KOPT-K1 (cell line): ENCODE measurements around the gene DISP2.

Experiments
- H3K27ac ChIP-seq: fragments of 200-600 bp; sonication (generic); 2 replicates; pipeline ENCODE4 v1.5.1; 2016; ENCODE audit warnings: antibody characterized with exemption, mild to moderate bottlenecking, low read depth, low read length; ENCODE audit not compliant: poor library complexity, severe bottlenecking
- H3K36me3 ChIP-seq: fragments of 200-600 bp; sonication (generic); 2 replicates; pipeline ENCODE4 v1.5.1; 2017; ENCODE audit warnings: antibody characterized with exemption, mild to moderate bottlenecking, low read length, moderate library complexity; ENCODE audit not compliant: insufficient read depth
- H3K9me3 ChIP-seq: fragments of 200-600 bp; sonication (generic); 2 replicates; pipeline ENCODE4 v1.5.1; 2017; ENCODE audit warnings: antibody characterized with exemption, low read length, mild to moderate bottlenecking; ENCODE audit not compliant: insufficient read depth, poor library complexity, severe bottlenecking

DISP2 gene

DNA sequence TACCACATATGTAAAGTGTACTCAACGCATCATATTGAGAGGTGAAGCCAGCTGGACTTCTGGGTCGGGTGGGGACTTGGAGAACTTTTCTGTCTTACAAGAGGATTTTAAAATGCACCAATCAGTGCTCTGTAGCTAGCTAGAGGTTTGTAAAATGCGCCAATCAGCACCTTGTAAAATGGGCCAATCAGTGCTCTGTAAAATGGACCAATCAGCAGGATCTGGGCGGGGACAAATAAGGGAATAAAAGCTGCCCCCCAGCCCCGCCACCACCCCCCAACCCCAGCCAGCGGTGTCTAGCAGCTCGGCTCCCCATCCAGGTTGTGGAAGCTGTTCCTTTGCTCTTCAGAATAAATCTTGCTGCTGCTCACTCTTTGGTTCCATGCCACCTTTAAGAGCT lies 41.4 kb downstream of the DISP2 start:
- H3K27ac ChIP-seq = no peak overlapping the region
- H3K9me3 ChIP-seq = no peaks in the 10 kb centered on the region
- peaks cover 13% of the 10 kb centered on the region for H3K36me3 ChIP-seq

GRCh38 chr15:40405501-40406381 lies 47.7 kb downstream of the DISP2 start, which contains the start of gene IVD:
TSS of gene IVD (plus strand) at chr15:40405795. CDS start at chr15:40405828, 33 bp downstream.
- no peaks in the 10 kb centered on the region for H3K9me3 ChIP-seq
- H3K27ac ChIP-seq = peak within 1 kb of the TSS; percentile 78
- peaks cover 37% of the 10 kb centered on the region for H3K36me3 ChIP-seq

DNA sequence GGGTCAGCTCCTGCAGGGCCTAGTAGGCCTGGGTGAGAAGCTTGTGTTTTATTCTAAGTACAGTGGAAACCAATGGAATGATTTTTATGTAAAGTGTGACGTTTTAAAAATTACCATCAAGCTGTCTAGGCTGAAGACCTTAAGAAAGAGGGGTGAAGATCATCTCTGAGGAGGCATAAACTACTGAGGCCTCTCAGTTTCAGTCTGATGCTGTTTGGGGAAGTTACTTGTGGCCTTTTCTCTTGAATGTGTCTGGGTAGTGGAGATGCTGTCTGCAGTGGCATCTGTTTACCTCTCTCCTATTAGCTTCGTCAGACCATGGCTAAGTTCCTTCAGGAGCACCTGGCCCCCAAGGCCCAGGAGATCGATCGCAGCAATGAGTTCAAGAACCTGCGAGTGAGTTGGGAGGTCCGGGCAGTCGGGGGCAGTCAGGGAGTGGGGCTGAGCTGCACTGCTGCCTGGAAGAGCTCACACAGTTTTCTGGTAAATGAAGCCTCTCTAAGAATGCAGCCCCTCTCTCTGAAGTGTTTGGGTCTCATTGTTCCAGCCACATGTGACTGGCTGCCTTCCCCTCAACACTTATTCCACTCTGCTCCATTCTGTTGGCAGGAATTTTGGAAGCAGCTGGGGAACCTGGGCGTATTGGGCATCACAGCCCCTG lies 49.4 kb downstream of the DISP2 start:
- Histone ChIP-seq H3K27ac (no peak overlapping the region), H3K9me3 (no peaks in the 10 kb centered on the region), H3K36me3 (peaks cover 54% of the 10 kb centered on the region)

GRCh38 chr15:40409366-40409765 lies 51.3 kb downstream of the DISP2 start:
- no peak overlapping the region for H3K27ac ChIP-seq
- no peaks in the 10 kb centered on the region for H3K9me3 ChIP-seq
- H3K36me3 ChIP-seq = peaks cover 73% of the 10 kb centered on the region

- H3K36me3 ChIP-seq = peaks cover 84% of the 10 kb centered on the region
- no peaks in the 10 kb centered on the region for H3K9me3 ChIP-seq
- no peak overlapping the region for H3K27ac ChIP-seq
These were observed 52.5 kb downstream of the DISP2 start for GRCh38 chr15:40410476-40410875.

GRCh38 chr15:40412095-40412759 lies 54.2 kb downstream of the DISP2 start:
- H3K27ac ChIP-seq = no peak overlapping the region
- H3K9me3 ChIP-seq = no peaks in the 10 kb centered on the region
- peaks cover 99% of the 10 kb centered on the region for H3K36me3 ChIP-seq

GRCh38 chr15:40413036-40413435 lies 55.0 kb downstream of the DISP2 start:
- H3K36me3 ChIP-seq = peaks cover 97% of the 10 kb centered on the region
- H3K9me3 ChIP-seq = no peaks in the 10 kb centered on the region
- H3K27ac ChIP-seq = no peak overlapping the region

- Histone ChIP-seq H3K27ac (no peak overlapping the region), H3K9me3 (no peaks in the 10 kb centered on the region), H3K36me3 (peaks cover 88% of the 10 kb centered on the region)
These were observed 56.8 kb downstream of the DISP2 start for GRCh38 chr15:40414816-40415215.

GRCh38 chr15:40415226-40415625 lies 57.2 kb downstream of the DISP2 start:
- H3K36me3 ChIP-seq = peaks cover 84% of the 10 kb centered on the region

GRCh38 chr15:40416056-40416455 lies 58.0 kb downstream of the DISP2 start:
- Histone ChIP-seq H3K9me3 (no peaks in the 10 kb centered on the region), H3K27ac (no peak overlapping the region), H3K36me3 (peaks cover 75% of the 10 kb centered on the region)

More at GRCh38 chr15:40415226-40415625, 57.2 kb downstream of the DISP2 start:
- Histone ChIP-seq H3K9me3 (no peaks in the 10 kb centered on the region), H3K27ac (no peak overlapping the region)

GRCh38 chr15:40418126-40418525 lies 60.1 kb downstream of the DISP2 start:
- Histone ChIP-seq H3K36me3 (peaks cover 55% of the 10 kb centered on the region), H3K9me3 (no peaks in the 10 kb centered on the region), H3K27ac (no peak overlapping the region)

DNA sequence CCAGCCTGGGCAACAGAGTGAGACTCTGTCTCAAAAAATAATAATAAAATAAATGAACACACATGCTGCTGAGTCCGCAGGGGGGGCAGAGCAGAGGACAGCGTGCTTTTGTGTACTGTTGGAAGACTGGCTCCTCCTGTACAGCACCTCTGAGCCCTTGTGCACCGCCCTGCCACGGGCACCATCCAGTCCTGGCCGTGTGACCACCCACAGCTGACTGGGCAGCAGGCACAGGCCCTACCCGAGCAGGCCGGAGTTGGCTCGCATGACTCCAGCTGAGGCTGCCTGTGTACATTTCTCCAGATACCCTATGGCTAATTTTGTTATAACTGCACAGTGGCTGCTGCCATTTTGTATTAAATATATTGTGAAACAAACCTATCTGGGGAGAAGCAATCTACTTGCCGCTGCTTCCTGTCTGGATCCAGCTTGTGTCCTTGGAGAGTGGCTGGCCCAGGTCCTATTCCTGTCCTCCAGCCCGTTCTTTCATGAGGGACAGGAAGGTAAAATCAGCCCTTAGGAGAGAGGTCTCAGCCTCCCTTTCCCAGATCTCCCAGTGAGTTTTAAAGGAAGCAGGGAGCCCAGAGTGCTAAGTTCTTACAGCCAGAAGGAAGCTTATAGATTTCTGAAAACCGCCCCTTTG lies 62.2 kb downstream of the DISP2 start:
- no peaks in the 10 kb centered on the region for H3K9me3 ChIP-seq
- H3K27ac ChIP-seq = no peak overlapping the region
- peaks cover 34% of the 10 kb centered on the region for H3K36me3 ChIP-seq

- H3K27ac ChIP-seq = no peak overlapping the region
- peaks cover 28% of the 10 kb centered on the region for H3K36me3 ChIP-seq
- no peaks in the 10 kb centered on the region for H3K9me3 ChIP-seq
These were observed 62.8 kb downstream of the DISP2 start for GRCh38 chr15:40420793-40421192.

DNA sequence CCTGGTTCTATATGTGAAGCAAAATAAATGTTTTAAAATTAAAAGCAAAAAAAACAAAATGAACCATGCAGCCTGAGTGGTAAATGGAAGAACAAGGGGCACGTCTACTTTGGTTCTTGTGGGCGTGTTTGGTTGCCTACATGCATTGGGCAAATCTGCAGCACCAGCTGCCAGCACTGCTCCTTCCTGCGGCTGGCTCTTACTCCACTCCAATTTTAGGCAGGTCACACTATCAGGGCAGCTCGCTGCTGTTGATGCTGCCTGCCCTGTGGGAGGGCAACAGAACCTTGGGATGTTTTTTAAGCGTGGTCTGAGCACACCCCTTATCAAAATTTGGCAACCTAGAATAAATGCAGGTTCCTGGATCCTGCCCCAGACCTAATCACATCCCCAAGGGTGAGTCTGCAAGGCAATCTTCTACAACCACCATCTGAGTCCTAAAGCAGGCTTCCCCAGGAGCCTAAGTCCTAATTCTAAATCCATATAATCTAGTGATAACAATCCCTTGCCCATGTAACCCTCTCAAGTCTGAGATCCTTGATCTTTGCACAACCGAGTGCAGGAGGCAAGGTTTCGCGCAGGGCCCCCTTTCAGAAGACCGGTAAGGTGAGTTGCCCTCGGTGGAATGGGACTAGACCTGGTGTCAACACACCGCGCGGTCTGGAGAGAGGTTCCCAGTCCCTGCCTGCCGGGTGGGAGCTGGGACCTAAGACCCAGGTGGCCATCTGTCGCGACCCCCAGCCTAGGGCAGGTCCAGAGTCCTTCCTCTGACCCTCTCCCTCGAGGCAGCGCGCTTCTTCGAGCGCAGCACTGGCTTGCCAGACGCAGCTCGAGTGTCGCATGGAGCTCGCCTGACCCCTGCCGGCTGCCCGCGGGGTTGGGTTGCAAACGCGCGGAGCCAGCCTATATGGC lies 63.5 kb downstream of the DISP2 start:
- no peaks in the 10 kb centered on the region for H3K9me3 ChIP-seq
- H3K27ac ChIP-seq = no peak overlapping the region
- H3K36me3 ChIP-seq = peaks cover 21% of the 10 kb centered on the region
